ENCODE measurements around the gene SHD. TPM values are rescaled to one million over a fixed set of nuclear protein-coding genes. Genes with fewer than 3 reads are reported as not detected.

Gene SHD
- total and polyA plus RNA-seq, 2 experiments from 2014 or later, result 1.8 to 8.0 TPM

DNA sequence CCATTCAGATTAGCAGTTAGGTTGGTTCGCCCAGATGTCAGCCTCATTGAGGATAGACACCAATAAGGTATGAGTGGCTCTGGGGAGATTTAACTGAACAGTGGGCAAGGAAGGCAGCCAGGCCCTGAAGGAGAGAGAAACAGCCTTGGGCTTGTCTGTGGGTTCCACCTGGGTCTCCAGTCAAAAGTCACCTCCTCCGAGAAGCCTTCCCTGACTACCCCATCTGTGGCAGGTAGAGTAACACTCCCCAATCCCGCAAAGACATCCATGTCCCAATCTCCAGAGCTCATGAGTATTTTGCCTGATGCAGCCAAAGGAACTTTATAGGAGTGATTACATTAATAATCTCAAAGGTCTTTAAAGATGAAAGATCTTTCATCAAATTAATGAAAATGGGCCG, 40.2 kb upstream of the SHD start:
- no peaks in the 10 kb centered on the region for H4K20me1 ChIP-seq (replicated peaks; ENCODE audit: insufficient read depth)
- no peaks in the 10 kb centered on the region for H3K27me3 ChIP-seq (ENCODE audit: insufficient read depth)
- H3K36me3 Mint-ChIP-seq (ENCODE audit: low read depth), result no peaks in the 10 kb centered on the region
- H3K9me2 ChIP-seq (ENCODE audit: insufficient read depth), result no peaks in the 10 kb centered on the region
- peaks cover 12% of the 10 kb centered on the region for H3K27me3 Mint-ChIP-seq (ENCODE audit: insufficient read depth, low read depth, poor library complexity)
- DNase-seq (ENCODE audit: low spot score) (no peak), ATAC-seq (no peak)
- H3K4me3 ChIP-seq, result no peak overlapping the region
- no peaks in the 10 kb centered on the region for H3K79me2 ChIP-seq (replicated peaks; ENCODE audit: insufficient read depth)
- H3F3A ChIP-seq (replicated peaks; ENCODE audit: low read depth), result 0 out of 2 replicates have a peak, but pooled peaks cover 3% of the 10 kb centered on the region
- TF ChIP-seq, protein P1, sequence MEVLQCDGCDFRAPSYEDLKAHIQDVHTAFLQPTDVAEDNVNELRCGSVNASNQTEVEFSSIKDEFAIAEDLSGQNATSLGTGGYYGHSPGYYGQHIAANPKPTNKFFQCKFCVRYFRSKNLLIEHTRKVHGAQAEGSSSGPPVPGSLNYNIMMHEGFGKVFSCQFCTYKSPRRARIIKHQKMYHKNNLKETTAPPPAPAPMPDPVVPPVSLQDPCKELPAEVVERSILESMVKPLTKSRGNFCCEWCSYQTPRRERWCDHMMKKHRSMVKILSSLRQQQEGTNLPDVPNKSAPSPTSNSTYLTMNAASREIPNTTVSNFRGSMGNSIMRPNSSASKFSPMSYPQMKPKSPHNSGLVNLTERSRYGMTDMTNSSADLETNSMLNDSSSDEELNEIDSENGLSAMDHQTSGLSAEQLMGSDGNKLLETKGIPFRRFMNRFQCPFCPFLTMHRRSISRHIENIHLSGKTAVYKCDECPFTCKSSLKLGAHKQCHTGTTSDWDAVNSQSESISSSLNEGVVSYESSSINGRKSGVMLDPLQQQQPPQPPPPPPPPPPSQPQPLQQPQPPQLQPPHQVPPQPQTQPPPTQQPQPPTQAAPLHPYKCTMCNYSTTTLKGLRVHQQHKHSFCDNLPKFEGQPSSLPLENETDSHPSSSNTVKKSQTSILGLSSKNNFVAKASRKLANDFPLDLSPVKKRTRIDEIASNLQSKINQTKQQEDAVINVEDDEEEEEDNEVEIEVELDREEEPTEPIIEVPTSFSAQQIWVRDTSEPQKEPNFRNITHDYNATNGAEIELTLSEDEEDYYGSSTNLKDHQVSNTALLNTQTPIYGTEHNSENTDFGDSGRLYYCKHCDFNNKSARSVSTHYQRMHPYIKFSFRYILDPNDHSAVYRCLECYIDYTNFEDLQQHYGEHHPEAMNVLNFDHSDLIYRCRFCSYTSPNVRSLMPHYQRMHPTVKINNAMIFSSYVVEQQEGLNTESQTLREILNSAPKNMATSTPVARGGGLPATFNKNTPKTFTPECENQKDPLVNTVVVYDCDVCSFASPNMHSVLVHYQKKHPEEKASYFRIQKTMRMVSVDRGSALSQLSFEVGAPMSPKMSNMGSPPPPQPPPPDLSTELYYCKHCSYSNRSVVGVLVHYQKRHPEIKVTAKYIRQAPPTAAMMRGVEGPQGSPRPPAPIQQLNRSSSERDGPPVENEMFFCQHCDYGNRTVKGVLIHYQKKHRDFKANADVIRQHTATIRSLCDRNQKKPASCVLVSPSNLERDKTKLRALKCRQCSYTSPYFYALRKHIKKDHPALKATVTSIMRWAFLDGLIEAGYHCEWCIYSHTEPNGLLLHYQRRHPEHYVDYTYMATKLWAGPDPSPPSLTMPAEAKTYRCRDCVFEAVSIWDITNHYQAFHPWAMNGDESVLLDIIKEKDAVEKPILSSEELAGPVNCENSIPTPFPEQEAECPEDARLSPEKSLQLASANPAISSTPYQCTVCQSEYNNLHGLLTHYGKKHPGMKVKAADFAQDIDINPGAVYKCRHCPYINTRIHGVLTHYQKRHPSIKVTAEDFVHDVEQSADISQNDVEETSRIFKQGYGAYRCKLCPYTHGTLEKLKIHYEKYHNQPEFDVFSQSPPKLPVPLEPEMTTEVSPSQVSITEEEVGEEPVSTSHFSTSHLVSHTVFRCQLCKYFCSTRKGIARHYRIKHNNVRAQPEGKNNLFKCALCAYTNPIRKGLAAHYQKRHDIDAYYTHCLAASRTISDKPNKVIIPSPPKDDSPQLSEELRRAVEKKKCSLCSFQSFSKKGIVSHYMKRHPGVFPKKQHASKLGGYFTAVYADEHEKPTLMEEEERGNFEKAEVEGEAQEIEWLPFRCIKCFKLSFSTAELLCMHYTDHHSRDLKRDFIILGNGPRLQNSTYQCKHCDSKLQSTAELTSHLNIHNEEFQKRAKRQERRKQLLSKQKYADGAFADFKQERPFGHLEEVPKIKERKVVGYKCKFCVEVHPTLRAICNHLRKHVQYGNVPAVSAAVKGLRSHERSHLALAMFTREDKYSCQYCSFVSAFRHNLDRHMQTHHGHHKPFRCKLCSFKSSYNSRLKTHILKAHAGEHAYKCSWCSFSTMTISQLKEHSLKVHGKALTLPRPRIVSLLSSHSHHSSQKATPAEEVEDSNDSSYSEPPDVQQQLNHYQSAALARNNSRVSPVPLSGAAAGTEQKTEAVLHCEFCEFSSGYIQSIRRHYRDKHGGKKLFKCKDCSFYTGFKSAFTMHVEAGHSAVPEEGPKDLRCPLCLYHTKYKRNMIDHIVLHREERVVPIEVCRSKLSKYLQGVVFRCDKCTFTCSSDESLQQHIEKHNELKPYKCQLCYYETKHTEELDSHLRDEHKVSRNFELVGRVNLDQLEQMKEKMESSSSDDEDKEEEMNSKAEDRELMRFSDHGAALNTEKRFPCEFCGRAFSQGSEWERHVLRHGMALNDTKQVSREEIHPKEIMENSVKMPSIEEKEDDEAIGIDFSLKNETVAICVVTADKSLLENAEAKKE (CRISPR knock-in tag; IDR thresholded peaks at IDR 0.05), result no peak
- TF ChIP-seq POLR2AphosphoS5 (IDR thresholded peaks at IDR 0.05; ENCODE audit: low read depth), result no peak
- TF ChIP-seq CREB1 (CRISPR knock-in tag; IDR thresholded peaks at IDR 0.05; ENCODE audit: low read depth), result no peak
- TF ChIP-seq, protein P2, sequence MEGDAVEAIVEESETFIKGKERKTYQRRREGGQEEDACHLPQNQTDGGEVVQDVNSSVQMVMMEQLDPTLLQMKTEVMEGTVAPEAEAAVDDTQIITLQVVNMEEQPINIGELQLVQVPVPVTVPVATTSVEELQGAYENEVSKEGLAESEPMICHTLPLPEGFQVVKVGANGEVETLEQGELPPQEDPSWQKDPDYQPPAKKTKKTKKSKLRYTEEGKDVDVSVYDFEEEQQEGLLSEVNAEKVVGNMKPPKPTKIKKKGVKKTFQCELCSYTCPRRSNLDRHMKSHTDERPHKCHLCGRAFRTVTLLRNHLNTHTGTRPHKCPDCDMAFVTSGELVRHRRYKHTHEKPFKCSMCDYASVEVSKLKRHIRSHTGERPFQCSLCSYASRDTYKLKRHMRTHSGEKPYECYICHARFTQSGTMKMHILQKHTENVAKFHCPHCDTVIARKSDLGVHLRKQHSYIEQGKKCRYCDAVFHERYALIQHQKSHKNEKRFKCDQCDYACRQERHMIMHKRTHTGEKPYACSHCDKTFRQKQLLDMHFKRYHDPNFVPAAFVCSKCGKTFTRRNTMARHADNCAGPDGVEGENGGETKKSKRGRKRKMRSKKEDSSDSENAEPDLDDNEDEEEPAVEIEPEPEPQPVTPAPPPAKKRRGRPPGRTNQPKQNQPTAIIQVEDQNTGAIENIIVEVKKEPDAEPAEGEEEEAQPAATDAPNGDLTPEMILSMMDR (conservative IDR thresholded peaks at IDR 0.05; ENCODE audit: low read depth in 2 of 2), result no peak
- no peak for TF ChIP-seq JUNB (IDR thresholded peaks at IDR 0.05; ENCODE audit: unreplicated experiment)
- TF ChIP-seq ZNF331 (CRISPR knock-in tag; IDR thresholded peaks at IDR 0.05; ENCODE audit: low read depth), result no peak
- no peak for TF ChIP-seq EZH2 (IDR thresholded peaks at IDR 0.05; ENCODE audit: low read depth, unreplicated experiment)
- no peak for TF ChIP-seq ZNF114 (CRISPR knock-in tag; IDR thresholded peaks at IDR 0.05)
- TF ChIP-seq, protein P3, sequence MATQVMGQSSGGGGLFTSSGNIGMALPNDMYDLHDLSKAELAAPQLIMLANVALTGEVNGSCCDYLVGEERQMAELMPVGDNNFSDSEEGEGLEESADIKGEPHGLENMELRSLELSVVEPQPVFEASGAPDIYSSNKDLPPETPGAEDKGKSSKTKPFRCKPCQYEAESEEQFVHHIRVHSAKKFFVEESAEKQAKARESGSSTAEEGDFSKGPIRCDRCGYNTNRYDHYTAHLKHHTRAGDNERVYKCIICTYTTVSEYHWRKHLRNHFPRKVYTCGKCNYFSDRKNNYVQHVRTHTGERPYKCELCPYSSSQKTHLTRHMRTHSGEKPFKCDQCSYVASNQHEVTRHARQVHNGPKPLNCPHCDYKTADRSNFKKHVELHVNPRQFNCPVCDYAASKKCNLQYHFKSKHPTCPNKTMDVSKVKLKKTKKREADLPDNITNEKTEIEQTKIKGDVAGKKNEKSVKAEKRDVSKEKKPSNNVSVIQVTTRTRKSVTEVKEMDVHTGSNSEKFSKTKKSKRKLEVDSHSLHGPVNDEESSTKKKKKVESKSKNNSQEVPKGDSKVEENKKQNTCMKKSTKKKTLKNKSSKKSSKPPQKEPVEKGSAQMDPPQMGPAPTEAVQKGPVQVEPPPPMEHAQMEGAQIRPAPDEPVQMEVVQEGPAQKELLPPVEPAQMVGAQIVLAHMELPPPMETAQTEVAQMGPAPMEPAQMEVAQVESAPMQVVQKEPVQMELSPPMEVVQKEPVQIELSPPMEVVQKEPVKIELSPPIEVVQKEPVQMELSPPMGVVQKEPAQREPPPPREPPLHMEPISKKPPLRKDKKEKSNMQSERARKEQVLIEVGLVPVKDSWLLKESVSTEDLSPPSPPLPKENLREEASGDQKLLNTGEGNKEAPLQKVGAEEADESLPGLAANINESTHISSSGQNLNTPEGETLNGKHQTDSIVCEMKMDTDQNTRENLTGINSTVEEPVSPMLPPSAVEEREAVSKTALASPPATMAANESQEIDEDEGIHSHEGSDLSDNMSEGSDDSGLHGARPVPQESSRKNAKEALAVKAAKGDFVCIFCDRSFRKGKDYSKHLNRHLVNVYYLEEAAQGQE (IDR thresholded peaks at IDR 0.05; ENCODE audit: unreplicated experiment), result no peak
- no peak for TF ChIP-seq STAT1 (IDR thresholded peaks at IDR 0.05; ENCODE audit: unreplicated experiment)
- TF ChIP-seq NANOG (IDR thresholded peaks at IDR 0.05; ENCODE audit: borderline replicate concordance), result no peak
- TF ChIP-seq, protein P4, sequence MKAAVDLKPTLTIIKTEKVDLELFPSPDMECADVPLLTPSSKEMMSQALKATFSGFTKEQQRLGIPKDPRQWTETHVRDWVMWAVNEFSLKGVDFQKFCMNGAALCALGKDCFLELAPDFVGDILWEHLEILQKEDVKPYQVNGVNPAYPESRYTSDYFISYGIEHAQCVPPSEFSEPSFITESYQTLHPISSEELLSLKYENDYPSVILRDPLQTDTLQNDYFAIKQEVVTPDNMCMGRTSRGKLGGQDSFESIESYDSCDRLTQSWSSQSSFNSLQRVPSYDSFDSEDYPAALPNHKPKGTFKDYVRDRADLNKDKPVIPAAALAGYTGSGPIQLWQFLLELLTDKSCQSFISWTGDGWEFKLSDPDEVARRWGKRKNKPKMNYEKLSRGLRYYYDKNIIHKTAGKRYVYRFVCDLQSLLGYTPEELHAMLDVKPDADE (IDR thresholded peaks at IDR 0.05), result no peak
- TF ChIP-seq EZH2phosphoT487 (IDR thresholded peaks at IDR 0.05; ENCODE audit: unreplicated experiment), result no peak
- no peak overlapping the region for H2AFZ ChIP-seq
- H3K27ac Mint-ChIP-seq, result no peak overlapping the region
- H3K4me1 Mint-ChIP-seq, result no peaks in the 10 kb centered on the region; the same call in 2 of the 3 replicates
- no peak overlapping the region for H3K4me3 Mint-ChIP-seq
- no peak overlapping the region for H3K27ac ChIP-seq (ENCODE audit: low read depth)
- H3K4me2 ChIP-seq, result no peak overlapping the region
- H3K4me1 ChIP-seq (ENCODE audit: insufficient read depth), result no peaks in the 10 kb centered on the region
- H3K9me3 Mint-ChIP-seq, result peaks cover 12% of the 10 kb centered on the region
- H3K36me3 ChIP-seq (ENCODE audit: insufficient read depth), result no peaks in the 10 kb centered on the region

Measured in GM23338 (cell line).